GM19351 (cell line): ENCODE results near the gene AKAP8L.
"Not testable (repeated sequence)": the region's sequence is repeated elsewhere in the genome, so short reads cannot be mapped to it uniquely, and the experiment has no call there.

Source experiments
- ATAC-seq: cut with Tn5 transposase; IDR thresholded peaks from one replicate; pipeline ENCODE4 v1.9.1; 2021; ENCODE audit warnings: mild to moderate bottlenecking, moderate library complexity; ENCODE audit not compliant: unreplicated experiment

AKAP8L gene

DNA sequence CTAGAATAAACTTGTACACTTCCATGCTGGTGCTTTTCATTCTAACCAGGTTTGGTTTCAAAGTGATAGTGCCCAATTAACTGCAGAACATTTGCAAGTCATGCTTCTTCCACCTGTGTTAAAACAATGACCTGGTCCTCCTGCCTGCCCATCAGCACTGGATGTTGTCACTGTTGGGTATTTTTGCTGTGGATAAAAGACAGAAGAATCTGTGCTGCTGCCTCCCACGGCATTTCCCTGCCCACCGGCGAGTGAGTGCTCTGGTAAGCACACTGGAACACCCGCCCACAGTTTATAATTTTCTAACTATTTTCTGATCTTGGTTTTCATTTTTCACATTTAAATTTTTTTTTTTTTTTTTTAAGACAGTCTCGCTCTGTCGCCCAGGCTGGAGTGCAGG, 36.9 kb downstream of the AKAP8L start:
- ATAC-seq: no peak

DNA sequence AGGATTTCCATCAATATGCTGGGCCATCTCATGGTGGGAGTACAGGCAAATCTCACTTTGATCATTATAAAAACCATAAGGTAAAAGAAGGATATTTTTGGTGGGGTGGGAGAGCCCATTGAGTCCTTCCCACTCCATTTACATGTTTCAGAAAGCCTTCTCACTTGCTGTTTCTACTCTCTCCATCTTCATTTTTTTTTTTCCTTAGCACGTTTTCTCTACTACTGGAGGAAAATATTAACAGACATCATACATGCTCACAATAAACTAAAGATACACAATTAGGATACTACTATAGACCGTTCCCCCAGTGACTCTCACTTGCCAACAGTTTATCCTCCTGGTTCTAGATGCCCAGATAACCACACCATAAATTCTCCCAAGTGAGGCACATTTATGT, 37.4 kb downstream of the AKAP8L start:
- ATAC-seq: no peak

DNA sequence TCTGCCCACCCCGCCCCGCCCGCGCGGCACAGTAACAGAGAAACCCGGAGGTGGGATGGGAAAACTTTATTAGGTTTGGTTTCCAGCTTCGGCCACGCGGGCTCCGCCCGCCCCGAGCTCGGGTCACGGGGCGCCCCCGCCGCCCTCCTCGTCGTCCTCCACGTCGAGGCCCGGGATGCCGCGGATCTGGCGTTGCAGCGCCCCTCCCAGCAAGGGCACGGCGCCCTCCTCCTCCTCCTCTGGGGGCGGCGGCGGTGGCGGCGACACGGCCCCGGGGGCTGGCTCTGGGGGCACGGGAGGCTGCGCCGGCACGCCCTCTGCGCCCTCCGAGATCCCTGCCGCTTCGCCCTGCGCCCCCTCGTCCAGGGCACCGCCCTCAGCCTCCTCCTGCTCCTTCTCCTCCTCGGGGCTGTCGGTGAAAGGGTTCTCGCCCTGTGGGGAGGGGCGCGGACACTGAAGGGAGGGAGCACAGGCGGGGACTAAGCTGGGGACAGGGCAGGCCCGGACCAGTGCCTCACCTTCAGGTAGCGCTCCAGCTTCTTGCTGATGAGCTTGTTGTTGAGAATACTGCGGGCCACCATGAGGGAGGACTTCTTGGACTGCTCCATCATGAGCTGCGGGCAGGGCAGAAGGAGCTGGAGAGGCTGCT, 38.7 kb downstream of the AKAP8L start:
- peak; percentile 32 for ATAC-seq

DNA sequence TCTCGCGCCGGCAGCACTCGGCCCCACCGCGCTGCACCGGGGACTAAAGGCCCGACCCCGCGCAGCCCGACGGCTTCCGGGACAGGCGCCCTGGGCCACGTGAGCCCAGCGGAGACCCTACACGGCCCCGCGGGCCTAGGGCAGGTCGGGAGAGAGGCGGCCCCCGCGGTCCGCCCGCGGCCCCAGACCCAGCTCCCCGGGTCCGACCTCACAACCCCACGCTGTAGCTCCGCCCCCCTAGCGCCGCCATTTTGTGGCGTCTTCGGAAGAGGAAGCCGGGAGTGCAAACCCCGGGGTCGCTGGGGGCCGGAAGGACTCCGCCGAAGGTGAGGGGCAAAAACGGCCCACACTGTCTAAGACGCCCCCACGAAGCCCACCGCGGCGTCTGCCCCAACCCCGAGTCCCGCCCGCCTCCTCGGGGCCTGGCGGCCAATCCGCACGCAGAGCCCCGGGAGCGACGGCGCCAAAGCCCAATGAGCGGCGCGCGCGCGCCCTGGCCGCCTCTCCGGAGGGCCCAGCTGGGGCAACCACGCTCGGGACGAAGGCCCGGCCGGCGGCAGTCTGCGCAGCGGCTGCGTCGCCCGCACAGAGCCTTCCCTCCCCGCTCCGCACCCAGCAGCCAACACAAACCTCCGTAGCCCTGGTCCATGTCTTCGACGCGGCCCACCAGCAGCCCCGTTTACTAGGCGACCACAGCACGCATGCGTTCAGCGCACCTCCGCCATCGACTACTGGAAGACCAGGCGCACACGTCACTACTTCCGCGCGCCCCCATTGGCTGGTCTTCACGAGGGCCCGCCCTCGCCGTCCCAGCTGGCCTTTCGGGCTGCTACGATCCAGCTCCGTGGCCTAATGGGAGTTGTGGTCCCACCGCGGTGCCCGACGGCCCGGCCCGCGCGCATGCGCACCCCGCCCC, 39.4 kb downstream of the AKAP8L start, which contains the start of gene AKAP8:
Gene AKAP8 (minus strand): TSS at position 705 of the 916 bp plus-strand sequence. CDS start 56 bp downstream, at position 649.
- peak; percentile 80 for ATAC-seq

DNA sequence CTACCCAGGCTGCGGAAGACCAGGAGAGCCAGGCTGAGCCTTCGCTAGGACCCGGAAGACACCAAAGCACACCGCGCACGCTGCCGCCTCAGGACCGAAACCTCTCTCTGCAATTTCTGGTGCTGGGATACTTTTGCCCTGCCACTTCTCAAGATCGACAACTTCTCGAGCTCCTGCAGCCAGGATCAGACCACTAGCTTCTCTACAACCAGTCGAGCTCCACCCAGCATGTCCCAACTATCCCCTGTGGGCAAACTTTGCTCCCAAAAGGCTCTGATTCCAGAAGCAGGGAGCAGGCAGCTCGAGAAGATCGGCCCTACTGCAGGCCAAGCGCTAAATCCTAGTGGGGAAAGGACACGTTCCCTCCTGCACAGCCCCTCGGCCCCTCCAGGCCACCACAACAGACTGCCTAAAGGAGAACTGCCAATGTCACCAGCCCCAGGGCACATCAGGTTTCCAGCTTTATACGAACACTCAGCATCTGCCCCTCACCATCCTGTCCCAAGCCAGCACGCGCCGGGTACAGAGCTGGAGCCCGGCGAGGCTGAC, 40.2 kb downstream of the AKAP8L start:
- no peak for ATAC-seq

DNA sequence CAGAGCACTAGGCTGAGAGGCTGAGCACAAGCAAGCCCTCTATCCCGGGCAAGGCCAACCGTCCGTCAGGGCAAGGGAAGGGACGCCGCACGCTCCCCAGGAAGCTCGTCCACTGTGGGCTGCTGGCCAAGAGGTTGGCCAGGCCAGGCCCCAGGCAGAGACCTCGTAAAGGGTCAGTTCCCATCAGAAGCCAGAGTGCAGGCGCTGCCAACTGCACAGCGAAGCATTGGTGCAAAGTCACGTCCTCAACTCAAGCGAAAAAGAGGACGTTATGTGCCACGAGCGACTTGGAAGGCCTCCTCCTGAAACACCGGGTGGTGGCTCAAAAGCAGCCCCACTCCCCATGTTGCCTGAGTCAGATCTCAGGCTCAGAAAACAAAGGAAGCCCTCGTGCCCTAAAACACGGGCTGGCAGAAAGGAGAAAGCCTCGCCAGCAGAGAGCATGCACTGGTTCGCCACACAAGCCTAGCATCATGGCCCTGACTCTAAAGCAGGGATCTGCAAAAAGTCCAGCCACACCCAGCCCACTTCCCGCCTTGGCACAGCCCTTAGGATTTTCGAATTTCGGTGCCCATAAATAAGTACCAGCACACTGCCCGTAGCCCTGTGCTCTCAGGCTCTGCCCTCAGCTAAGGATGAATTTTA, 43.9 kb downstream of the AKAP8L start:
- no peak for ATAC-seq

DNA sequence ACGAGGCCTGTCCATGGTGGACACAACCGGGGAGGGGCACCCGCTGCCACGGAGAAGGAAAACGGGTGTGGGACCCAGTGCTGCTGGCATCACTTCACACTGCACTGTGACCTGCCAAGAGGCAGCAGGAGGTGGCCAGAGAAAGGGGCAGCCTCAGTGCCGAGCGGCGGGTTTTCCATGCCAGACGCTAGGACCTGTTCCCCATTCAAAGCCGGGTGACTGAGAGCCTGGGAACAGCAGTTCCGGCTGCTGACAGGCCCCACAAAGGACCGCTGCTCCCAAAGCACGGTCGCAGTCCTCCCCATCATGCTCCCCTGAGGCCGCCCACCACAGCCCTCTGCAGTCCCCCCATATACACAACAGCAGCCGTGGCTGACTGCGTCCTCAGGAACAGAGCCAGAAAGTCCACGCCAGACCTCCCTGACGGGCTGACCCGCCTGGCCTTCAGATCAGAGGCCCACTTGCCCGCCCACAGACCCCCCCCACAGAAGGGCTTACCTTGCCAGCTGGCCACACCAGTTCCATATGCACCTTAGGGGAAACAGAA, 44.6 kb downstream of the AKAP8L start:
- no peak for ATAC-seq

DNA sequence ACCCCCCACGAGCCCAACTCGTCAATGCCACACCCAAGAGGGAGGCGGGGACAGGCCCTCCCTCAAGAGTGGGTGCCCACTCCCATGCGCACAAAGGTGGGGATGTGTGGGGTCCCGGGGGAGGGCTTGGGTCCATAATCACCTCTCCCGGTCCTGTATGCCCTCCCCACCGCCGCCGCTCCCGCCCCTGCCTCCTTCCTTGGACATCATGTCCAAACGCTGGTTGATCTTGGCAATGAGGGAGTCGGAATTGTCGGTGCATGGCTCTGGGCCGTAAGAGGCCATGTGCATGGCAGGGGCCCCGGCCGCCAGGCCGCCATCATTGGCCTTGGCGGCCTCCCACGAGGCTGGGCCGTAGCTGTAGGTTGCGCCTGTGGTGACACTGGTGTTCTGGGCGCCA, 45.1 kb downstream of the AKAP8L start:
- no peak for ATAC-seq

DNA sequence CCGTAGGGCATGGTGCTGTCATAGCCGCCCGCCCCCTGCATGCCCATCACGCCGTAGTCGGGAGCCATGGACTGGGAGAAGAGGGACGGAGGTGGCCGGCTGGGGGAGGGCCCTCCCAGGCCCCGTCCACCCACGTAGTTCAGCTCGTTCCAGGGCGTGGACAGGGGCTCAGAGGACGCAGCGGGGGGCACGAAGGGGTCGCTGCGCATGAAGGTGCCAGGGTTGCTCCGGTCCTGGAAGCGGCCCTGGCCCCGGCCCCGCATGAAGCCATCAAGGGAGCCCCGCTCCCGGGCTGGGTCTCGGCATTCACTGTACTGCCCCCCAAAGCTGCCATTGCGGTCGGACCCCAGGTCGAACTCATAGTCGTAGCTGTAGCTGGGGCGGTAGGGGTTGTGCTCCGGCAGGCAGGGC, 45.9 kb downstream of the AKAP8L start:
- no peak for ATAC-seq

DNA sequence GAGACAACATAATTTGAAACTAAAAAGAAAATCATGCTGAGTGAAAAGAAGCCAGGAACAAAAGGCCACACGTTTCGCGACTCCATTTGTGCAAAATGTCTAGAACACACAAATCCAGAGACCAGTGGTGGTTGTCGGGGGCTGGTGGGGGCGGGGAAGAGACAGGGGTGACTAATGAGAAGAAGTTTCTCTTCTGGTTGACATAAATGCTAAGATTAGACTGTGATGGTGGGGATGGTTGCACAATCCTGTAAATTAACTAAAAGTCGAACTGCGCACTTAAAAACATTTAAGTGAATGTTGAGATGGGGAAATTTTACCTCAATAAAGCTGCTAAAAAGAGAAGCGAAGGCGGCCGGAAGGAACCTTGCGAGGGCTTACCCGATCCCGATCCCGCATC, 46.3 kb downstream of the AKAP8L start:
- no peak for ATAC-seq

DNA sequence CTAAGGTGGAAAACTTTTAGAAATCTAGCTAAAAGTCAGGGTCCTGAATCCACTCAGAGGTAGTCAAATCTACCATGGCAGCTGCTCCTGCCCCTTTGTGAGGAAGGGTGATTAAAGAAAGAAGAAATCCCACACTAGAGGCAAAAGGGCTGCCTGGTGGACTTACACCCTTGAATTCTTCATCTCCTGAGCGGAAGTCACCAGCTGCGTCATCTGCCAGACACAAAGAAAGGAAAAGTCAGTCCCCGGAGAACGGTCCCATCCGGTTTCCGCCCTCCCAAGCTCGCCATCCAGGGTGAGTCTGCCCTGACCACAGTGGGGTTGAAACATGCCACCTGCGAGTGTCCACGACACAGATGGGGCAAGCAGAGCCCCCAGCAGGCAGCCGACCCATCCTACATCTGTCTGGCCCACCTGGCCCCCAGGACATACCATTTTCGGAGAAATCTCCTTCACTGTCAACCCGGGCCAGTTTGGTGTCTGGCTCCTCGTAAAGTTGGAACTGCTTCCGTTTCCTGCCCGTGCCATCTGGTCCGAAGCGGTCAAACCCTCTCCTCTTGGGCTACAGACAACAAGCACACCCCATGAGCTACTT, 46.9 kb downstream of the AKAP8L start:
- no peak for ATAC-seq

DNA sequence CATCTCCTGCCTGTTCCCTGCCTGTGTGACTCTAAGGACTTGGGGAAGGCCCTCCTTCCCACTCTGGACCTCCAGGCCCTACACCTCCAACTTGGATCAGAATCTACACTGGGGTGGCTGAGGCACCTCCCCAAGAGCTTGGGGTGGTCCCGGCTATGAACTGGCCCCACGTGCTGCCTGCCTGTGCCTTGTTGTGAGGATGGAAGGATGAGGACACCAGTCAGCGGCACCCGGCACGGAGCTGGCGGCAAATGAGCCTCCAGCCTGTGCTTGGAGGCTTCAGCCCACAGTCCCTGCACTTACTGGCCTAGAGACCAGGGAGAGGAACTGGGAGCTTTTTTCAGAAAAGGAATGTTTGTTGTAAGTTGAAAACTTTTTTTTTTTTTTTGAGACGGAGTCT, 47.7 kb downstream of the AKAP8L start:
- ATAC-seq: no peak

DNA sequence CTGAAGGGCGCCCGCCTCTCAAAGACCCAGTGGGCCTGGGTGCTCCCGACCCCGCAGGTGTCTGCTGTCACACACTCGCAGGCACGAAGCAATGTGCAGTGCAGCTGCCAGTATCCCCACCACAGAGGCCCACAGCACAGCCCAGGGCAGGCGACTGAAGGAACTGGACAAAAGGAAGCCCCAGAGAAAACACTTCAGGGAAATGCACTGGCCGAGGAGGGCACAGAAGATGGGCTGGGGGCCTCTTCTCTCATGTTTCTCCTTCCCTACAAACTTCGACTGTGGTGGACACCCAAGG, 49.2 kb downstream of the AKAP8L start:
- no peak for ATAC-seq

DNA sequence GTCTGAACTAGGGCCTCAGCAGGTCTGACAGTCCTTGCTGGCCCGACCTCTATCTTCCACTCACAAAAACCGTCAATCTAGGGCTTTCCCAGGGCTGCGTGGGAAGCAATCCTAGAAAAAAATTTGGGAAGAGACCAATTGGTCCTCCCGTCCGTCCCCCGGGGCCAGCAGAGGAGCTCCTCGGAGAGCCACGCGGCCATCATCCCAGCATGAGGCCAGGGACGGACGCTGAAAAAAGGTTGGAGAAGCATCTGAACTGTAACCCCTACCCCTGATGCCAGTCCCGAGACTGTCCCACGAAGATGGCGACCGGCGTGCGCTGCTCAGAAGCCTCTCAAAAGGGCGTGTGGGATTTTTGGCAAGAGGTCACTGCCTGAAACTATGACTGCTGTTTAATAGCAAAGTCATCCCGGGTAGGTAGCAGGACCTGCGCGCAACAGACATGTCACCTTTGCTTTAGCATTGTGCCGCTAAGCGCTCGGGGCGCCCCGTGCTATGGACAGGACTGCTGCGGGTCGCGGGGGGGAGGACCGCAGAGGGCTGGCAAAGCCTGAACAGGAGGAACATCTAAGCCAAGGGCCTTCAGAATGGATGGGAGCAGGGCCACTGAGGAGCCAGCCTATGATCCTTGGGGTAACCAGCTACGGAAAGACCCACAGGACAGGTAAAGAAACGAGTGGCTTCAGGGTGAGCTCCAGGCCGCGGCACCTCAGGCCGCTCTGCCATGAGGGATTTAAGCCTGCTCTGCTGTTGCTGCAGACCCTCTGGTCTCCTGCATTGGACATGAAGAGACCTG, 49.8 kb downstream of the AKAP8L start:
- no peak for ATAC-seq

DNA sequence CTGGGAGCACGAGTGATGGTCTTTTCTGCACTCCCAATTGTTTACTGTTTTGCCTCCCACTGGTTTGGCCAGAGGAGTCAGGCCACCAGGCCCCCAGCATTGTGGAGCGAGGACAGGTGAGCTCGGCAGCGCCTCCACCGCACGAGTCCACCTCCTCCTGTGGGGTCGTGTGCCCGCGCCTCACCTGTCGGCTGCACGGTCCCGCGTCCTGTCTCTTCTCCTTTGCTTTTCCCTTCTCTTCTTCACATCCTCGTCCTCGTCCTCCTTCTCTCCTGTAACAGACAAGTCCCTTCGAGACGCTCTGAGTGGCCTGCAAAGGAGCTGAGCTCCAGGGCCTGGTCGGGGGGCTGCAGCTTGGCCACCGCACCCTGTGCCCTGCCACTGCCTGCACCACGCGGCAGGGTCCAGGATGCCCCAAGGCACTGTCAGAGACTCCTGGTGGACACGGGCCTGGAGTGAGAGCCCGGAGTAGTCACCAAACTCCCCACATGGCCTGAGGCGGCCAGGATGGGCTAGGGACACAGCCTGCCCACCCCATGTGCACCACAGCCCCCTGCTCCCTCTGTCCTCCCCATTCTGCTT, 50.6 kb downstream of the AKAP8L start:
- ATAC-seq: no peak

DNA sequence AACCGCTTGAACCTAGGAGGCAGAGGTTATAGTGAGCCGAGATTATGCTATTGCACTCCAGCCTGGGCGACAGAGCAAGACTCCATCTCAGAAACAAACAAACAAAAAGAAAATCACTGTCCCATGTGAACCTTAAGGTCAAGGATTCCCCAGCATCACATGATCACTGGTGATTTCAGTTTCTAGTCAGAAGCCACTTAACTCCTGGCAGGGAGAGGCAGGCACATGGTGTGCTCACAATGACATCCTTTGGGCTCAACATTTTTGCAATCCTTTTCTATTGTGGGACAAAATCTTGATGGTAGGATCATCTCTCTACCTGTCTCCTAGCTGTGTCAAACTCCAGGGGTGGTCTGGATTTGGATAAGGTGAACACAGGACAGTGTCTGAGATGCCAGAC, 51.3 kb downstream of the AKAP8L start:
- no peak for ATAC-seq

DNA sequence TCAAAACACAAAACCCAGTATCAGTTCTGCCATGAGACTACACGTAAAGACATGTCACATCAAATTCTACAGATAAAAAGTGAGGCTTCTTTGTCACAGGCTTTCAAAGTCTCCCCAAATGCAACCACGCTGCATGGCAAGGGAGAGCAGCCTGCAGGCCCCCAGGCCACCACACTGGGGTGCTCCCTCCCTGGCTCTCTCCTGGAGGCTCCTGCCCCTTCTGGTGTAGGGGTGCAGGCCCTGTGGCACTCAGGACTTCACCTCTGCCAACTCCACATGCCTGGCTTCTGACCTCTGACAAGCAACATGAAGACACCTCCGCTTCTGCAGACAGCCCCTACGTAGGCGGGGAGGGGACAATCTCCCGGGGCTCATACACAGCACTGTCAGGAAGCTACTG, 53.5 kb downstream of the AKAP8L start:
- ATAC-seq: no peak

DNA sequence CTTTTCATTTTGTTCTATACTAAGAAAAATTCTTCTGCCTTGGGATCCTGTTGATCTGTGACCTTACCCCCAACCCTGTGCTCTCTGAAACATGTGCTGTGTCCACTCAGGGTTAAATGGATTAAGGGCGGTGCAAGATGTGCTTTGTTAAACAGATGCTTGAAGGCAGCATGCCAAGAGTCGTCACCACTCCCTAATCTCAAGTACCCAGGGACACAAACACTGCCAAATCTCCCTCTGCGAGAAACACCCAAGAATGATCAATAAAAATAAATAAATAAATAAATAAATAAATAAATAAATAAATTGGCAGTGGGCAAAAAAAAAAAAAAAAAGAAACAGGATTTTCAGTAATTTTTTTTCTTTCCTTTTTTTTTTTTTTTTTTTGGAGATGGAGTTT, 55.0 kb downstream of the AKAP8L start:
- not testable (repeated sequence) for ATAC-seq

DNA sequence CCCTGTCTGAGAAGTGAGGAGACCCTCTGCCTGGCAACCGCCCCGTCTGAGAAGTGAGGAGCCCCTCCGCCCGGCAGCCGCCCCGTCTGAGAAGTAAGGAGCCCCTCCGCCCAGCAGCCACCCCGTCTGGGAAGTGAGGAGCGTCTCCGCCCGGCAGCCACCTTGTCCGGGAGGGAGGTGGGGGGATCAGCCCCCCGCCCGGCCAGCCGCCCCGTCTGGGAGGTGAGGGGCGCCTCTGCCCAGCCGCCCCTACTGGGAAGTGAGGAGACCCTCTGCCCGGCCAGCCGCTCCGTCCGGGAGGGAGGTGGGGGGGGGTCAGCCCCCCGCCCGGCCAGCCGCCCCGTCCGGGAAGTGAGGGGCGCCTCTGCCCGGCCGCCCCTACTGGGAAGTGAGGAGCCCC, 55.7 kb downstream of the AKAP8L start:
- not testable (repeated sequence) for ATAC-seq

DNA sequence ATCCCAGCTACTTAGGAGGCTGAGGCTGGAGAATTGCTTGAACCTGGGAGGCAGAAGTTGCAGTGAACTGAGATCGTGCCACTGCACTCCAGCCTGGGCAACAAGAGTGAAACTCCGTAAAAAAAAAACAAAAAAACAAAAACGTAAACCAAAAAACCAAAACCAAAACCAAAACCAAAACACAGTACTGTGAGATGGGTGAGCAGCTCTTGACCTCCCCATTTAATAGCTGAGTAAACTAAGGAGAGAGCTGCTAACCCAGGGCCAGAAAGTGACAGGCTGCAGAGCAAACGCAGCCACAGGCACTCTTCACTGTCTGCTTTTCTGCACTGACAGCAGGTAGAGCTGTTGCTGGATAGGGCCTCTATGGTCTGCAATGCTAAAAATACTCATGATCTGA, 58.8 kb downstream of the AKAP8L start:
- ATAC-seq: not testable (repeated sequence)
